Osteocyte (in vitro differentiated cells): ENCODE results near the gene SMARCE1. TPM values are rescaled to one million over a fixed set of nuclear protein-coding genes. Genes with fewer than 3 reads are reported as not detected.

Experiments used
- DNase-seq: peaks from one replicate; pipeline ENCODE4 v3.0.0; 2021; ENCODE audit warnings: mixed read lengths; ENCODE audit not compliant: unreplicated experiment; ENCODE audit errors: extremely low spot score
- H3K27ac Mint-ChIP-seq: one replicate; pipeline ENCODE4 v1.8.0; 2021; ENCODE audit warnings: mild to moderate bottlenecking, mixed read lengths; ENCODE audit not compliant: unreplicated experiment
- H3K27me3 Mint-ChIP-seq: one replicate; pipeline ENCODE4 v1.8.0; 2021; ENCODE audit warnings: mixed read lengths; ENCODE audit not compliant: unreplicated experiment
- H3K36me3 Mint-ChIP-seq: one replicate; pipeline ENCODE4 v1.8.0; 2021; ENCODE audit warnings: mixed read lengths; ENCODE audit not compliant: unreplicated experiment
- H3K4me1 Mint-ChIP-seq: one replicate; pipeline ENCODE4 v1.8.0; 2021; ENCODE audit warnings: mixed read lengths; ENCODE audit not compliant: unreplicated experiment
- H3K4me3 Mint-ChIP-seq: one replicate; pipeline ENCODE4 v1.8.0; 2021; ENCODE audit warnings: mild to moderate bottlenecking, moderate library complexity, mixed read lengths; ENCODE audit not compliant: unreplicated experiment
- H3K9me3 Mint-ChIP-seq: one replicate; pipeline ENCODE4 v1.8.0; 2021; ENCODE audit warnings: mixed read lengths; ENCODE audit not compliant: unreplicated experiment
- CTCF ChIP-seq: fragments of 200-600 bp; sonication (generic); IDR thresholded peaks from 2 replicates; pipeline ENCODE4 v1.5.0; 2021; ENCODE audit warnings: antibody characterized with exemption, mild to moderate bottlenecking, moderate library complexity
- total RNA-seq: library from RNA; stranded (reverse); gene quantifications from 2 replicates; pipeline ENCODE4 v1.2.1, GENCODE V29; 2021

The SMARCE1 gene
- total RNA-seq, 1 donor from 2014 or later, result 145 TPM

- H3K27me3 Mint-ChIP-seq, result no peaks in the 10 kb centered on the region
- H3K4me1 Mint-ChIP-seq, result peaks cover 40% of the 10 kb centered on the region
- H3K27ac Mint-ChIP-seq, result peak overlapping the region; percentile 100
- peaks cover 31% of the 10 kb centered on the region for H3K36me3 Mint-ChIP-seq
- H3K9me3 Mint-ChIP-seq, result no peaks in the 10 kb centered on the region
- peak overlapping the region; percentile 96 for H3K4me3 Mint-ChIP-seq
- no peak for TF ChIP-seq CTCF
- no peak for DNase-seq
These were observed 611 bp downstream of the SMARCE1 start for GRCh38 chr17:40646791-40647623.

DNA sequence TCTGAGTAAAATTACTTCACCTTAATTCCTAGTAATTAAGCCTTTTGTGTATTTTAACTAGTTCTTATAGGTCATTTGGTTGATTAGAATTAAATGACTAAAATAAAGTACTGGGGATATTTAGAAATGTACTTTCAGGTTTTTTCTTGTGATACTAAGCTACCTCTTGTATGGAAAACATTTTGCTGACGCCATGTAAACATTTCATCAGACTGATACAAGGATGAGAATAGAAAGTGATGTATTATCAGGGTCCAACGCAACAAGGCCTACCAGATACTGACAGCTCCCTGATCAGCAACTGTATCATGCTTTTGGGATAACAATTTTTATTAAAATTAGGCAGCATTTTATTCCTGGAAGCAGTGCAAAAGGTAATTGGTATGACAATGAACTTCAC is 1.7 kb downstream of the SMARCE1 start:
- Mint-ChIP-seq H3K27me3 (no peaks in the 10 kb centered on the region), H3K9me3 (no peaks in the 10 kb centered on the region), H3K27ac (no peak overlapping the region), H3K4me3 (no peak overlapping the region), H3K36me3 (peaks cover 35% of the 10 kb centered on the region), H3K4me1 (peaks cover 40% of the 10 kb centered on the region)
- no peak for DNase-seq
- no peak for TF ChIP-seq CTCF

- H3K4me1 Mint-ChIP-seq, result peaks cover 43% of the 10 kb centered on the region
- peak overlapping the region; percentile 38 for H3K4me3 Mint-ChIP-seq
- DNase-seq, result no peak
- H3K9me3 Mint-ChIP-seq, result no peaks in the 10 kb centered on the region
- peaks cover 40% of the 10 kb centered on the region for H3K36me3 Mint-ChIP-seq
- H3K27ac Mint-ChIP-seq, result no peak overlapping the region
- no peak for TF ChIP-seq CTCF
- no peaks in the 10 kb centered on the region for H3K27me3 Mint-ChIP-seq
These were observed 2.3 kb downstream of the SMARCE1 start for GRCh38 chr17:40645291-40645690.

- Mint-ChIP-seq H3K4me3 (no peak overlapping the region), H3K9me3 (no peaks in the 10 kb centered on the region), H3K27ac (peak overlapping the region; percentile 6), H3K36me3 (peaks cover 60% of the 10 kb centered on the region), H3K27me3 (no peaks in the 10 kb centered on the region), H3K4me1 (peaks cover 13% of the 10 kb centered on the region)
- no peak for TF ChIP-seq CTCF
- no peak for DNase-seq
These were observed 9.7 kb downstream of the SMARCE1 start for GRCh38 chr17:40637931-40638330.

GRCh38 chr17:40633871-40634270 is 13.7 kb downstream of the SMARCE1 start:
- no peak for DNase-seq
- TF ChIP-seq CTCF, result no peak
- Mint-ChIP-seq H3K9me3 (no peaks in the 10 kb centered on the region), H3K27me3 (no peaks in the 10 kb centered on the region), H3K4me3 (no peak overlapping the region), H3K27ac (no peak overlapping the region), H3K4me1 (no peaks in the 10 kb centered on the region), H3K36me3 (peaks cover 64% of the 10 kb centered on the region)
